A673 (cell line): ENCODE results near the gene CLIC4.

ENCODE experiments used
- CTCF ChIP-seq: fragments of 300-800, 200-600 bp; sonication (generic); conservative IDR thresholded peaks from 2 replicates; pipeline ENCODE4 v1.5.1; 2017; ENCODE audit warnings: low read depth, mild to moderate bottlenecking, antibody characterized with exemption, low read length, moderate library complexity, mixed read lengths
- EZH2 ChIP-seq: fragments of 200-600 bp; sonication (generic); IDR thresholded peaks from 2 replicates; pipeline ENCODE4 v1.6.1; 2017; ENCODE audit warnings: borderline replicate concordance, low read depth, mild to moderate bottlenecking, mixed read lengths, antibody characterized with exemption, low read length; ENCODE audit not compliant: poor library complexity, severe bottlenecking

DNA sequence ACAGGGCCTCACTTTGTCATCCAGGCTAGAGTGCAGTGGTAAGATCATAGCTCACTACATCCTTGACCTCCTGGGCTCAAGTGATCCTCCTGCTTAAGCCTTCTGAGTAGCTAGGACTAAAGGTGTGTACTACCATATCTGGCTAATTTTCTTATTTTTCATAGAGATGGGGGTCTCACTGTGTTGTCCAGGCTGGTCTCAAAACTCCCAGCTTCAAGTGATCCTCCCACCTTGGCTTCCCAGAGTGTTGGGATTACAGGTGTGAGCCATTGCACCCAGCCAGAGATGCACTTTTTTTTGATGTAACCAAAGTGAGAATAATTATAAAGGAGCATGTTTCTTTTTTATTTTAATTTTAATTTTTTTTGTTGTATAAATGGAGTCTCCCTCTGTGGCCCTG is 28.4 kb downstream of the CLIC4 start:
- no peak for TF ChIP-seq CTCF
- TF ChIP-seq EZH2 = no peak
